Raji (cell line): ENCODE data around the gene TBRG4.

ENCODE experiments used
- POLR2A ChIP-seq: IDR thresholded peaks from 2 replicates; pipeline ENCODE4 v1.6.1; 2011; ENCODE audit warnings: low read depth, low read length, control low read depth; ENCODE audit not compliant: insufficient read depth

Gene TBRG4

DNA sequence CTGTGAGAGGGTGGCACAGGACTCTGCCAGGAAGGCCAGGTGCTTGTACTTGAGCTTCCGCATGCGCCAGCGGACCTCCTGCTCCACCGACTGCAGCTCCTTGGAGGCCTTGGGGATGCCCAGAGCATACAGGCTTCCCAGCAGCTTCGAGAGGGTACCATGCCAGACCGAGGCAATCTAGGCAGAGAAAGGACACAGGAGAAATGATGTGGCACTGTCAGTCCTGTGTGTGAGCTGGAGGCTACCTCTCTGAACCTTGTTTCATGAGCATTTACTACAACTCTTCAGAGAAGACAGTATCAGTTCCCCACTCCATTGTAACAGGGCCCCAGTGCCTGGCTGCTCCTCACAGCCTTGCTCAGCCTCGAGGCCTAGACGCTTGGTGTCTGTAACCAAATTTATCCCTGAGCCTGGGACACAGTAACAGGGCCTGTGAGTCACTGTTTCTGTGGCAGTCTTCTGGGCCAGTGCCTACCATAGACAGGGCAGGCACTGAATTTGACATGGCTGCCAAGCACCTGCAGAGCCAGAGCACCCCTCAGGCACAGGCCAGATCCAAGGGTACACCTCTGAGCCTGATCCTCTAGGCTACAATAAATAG is 5.8 kb downstream of the TBRG4 start:
- no peak for TF ChIP-seq POLR2A

DNA sequence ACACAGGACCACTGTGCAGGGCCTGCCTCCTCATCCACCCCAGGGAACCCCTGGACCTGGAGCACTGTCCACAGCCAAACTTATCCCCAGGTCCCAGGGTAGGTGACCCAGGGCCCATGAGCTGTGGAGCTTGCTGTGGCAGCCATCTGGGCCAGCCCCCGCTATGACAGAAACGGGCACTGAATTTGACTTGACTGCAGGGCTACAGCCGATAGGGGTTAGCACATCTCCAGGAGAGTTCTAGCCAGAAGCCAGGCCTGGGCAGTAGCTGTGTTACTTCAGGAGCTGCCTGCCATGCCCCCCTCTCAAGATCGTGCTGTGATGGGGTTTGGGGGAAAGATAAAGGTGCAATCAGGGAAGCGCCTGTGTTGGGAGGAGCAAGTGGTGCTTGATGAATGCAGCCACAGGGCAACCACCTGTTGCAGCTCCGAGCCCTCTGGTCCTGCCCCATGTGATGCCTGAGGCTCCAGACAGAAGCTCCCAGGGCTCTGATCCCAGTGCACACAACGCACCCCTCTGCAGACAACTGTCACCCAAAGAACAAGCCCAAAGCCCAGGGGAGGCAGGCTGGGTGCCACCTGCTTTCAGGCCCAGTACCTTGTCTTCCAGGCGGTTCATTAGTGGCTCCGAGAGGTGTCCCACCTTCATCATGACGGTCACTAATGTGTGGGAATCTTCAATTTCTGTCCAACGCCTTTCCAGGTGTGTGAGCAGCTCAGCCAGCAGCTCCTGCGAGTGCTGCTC is 6.5 kb downstream of the TBRG4 start:
- no peak for TF ChIP-seq POLR2A

DNA sequence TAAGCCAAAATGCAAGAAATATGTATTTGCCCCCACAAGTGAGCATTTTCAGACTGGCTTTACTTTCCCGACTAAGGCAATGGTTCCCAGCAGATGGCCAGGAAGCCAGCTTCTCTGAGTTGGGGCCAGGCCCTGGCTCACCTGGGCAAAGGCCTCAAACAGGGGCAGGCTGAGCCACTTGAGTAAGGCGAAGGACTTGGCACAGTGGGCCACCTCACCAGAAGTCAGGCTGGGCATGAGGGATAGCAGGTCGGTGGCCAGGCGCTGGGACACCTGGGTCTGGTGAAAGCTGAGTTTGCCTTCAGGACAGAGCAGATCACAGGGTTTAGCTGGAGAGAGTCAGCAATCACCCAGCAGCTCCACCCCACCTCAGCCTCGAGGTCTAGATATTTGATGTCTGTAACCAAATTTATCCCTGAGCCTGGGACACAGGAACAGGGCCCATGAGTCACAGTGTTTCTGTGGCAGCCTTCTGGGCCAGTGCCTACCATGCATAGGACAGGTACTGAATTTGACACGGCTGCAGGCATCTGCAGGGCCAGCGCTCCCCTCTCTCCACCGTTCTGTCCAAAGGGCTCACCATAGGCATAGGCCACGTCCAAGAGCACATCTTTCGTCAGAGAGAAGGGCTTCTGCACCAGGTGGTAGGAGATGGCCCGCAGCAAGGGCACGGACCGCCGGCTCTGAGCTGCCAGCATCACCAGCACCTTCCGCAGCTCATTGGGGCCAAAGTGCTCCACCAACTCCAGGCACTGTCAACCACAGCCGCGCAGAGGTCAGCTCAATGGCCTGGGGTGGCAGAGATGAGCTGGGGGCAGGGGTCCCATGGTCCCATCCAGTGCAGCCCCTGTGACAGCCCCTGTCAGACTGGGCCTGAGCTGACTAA is 7.3 kb downstream of the TBRG4 start:
- no peak for TF ChIP-seq POLR2A

DNA sequence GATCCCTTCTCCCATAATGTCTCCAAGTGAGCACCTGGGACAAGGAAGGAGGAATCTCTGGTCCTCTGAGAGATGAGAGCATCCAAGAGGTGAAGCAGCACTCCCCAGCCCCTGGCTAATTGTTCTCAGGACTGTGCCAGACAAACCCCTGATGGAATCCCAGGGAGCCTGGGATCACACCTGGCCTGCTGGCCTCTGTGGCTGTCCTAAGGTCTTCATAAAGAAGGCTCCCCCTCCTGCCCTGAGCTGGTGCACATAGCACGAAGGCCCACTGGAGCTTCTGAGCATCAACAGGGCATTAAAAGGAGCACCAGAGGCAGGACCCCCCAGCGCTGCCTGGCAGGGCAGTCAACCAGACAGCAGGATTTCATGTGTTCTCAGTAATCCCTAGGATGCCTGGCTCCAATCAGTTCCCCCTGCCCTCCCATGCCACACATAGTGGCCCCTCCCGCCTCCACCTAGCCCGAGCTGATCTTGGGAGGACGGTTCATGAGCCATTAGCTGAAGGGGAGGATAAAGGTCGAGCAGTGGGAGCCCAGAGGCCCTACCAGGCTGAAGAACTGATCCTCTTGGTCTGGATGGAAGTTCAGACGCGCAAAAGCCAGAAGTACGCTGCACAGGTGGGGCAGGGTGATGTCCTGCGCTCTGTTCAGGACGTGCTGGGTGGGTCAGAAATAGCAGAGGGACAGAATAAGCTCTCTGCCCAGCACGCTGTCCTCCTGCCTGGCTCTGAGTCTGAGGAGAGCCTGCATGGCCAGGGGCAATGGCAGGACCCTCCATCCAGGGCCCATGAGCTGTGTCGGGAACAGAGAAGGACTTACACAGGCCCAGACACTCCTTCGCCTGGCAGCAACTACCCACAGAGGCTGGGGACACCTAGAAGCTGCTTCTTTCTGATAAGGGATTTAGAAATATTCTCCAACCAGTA is 8.4 kb downstream of the TBRG4 start:
- TF ChIP-seq POLR2A, result no peak

DNA sequence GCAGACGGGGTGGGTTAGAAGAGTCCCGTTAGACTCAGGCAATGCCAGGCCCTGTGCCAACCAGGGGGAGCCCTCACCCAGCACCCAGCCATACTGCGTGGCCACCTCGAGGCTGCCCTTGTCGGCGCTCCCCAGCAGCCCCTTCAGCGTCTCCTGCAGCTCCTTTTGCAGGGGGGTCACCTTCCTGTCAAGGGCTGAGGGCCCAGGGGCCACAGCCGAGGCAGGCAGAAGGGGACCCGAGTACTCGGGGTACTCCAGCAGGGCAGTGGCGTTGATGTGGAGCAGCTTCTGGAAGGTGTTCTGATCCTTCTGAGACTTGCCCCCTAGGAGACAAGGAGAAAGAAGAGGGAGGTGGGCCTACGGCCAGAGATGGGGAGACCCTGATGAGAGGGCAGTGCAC is 9.7 kb downstream of the TBRG4 start:
- TF ChIP-seq POLR2A, result no peak

DNA sequence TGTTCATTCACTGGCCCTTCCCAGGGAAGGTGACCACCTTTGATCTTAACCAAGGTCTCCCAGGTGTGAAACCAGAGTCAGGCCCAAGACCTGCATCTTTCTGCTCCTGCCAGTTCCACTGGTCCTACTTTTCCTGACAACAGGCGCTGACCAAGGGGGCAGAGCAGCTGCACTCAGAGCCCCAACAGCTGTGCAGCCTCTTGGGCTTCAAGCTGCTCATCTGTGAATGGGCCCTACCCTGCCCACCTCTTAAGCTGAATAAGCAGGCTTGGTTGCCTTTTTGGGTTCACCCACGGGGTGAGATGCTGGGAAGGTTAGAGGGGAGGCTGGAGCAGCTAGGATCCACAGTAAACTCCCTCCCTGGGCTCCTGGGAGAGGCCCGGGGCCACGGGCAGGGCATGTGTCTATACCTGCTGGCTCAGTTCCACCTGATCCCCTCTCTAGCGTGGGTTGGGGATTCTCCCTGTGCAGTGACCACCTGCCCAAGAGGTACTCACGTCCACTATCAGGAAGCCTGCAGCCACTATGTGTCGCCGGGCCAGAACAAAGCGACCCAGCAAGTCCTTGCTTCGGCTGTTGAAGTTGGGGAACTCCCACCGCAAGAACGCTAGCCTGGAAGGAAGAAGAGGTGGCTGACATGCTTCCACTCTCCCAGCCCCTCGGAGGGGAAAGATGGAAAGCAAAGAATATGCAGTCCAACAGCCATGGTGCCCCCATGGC is 10.6 kb downstream of the TBRG4 start:
- no peak for TF ChIP-seq POLR2A

DNA sequence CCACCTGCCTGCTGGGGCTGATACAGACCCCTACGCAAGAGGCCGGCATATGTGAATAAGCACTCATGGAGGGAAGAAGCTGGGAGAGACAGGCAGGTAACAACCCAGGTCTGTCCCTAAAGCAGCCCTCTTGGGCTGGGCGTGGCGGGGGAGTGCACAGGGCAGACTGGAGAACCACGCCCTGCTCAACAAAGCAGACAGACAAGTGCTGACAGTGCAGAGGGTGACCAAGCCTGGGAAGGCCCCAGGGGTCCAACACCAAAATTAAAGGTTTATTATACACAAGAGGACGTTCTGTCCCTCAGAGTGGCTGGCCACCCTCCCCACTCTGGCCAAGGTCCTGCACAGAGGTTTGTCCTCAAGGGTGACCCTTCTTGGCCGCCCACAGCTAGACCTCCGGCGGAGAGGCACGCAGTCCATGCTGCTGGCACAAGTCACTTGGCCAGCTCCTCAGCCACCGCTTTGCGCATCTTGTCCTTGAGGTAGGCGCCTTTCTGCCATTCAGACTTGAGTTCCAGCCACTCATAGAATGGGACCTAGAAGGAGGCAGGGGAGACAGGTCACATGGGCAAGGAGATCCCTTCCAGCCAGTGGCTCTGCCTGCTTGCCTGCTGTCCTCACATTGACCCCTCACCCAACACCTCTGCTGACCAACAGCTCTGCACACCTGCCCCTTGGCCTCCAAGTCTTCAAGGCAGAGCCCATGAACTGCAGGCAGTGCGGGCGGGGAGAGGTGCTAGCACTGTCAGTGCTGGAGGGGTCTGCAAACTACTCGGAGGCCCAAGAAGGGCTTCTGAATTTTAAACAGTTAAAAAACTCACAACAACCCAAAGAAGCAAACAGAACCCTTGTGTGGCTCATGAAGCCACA is 11.4 kb downstream of the TBRG4 start:
- no peak for TF ChIP-seq POLR2A

DNA sequence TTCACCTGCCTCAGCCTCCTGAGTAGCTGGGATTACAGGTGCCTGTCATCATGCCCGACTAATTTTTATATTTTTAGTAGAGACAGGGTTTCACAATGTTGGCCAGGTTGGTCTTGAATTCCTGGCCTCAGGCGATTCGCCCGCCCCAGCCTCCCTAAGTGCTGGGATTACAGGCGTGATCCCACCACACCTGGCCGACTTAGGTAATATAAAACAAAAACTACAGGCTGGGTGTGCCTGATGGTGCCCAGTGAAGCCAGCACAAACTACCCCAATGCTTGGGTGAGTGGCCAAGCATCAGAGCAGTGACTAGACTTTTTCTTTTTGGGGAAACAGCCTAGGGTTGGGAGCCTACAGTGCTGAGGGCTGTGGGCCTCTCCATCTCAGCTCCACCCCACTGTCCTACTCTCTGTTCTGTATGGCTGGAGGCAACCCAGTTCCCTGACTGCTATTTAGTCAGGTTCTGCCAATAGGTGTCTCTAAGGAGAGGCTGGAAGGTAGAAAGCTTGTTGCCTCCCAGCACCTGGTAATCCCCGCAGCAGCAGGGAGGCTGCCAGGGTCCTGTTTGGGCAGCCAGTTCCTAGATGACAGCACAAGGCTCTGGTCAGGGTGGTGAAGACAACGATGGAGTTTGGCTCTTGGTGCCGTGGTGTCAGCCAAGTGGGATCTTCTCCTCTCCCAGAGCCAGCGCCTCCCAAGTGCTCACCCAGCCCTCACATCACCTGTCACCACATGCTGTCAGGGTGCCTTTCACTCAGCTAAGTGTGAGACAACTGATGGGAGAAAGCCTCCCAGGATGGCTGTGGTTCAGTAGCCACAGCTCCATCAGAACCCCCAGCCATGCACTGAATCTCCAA is 12.3 kb downstream of the TBRG4 start:
- TF ChIP-seq POLR2A, result no peak

DNA sequence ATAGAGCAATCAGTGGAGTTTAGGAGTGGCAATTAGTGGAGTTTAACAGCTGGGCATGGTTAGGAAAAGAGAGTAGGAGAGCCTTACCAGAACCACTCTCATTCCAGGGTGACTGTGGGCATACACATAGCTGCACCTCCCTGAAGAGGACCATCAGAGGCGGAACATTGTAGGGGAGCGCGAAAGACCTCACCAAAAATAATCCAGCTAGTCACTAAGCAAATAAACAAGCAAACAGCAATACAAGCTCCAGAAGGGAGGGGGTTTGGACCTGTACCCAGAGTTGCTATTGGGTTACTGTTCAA is 18.6 kb downstream of the TBRG4 start:
- TF ChIP-seq POLR2A, result no peak

DNA sequence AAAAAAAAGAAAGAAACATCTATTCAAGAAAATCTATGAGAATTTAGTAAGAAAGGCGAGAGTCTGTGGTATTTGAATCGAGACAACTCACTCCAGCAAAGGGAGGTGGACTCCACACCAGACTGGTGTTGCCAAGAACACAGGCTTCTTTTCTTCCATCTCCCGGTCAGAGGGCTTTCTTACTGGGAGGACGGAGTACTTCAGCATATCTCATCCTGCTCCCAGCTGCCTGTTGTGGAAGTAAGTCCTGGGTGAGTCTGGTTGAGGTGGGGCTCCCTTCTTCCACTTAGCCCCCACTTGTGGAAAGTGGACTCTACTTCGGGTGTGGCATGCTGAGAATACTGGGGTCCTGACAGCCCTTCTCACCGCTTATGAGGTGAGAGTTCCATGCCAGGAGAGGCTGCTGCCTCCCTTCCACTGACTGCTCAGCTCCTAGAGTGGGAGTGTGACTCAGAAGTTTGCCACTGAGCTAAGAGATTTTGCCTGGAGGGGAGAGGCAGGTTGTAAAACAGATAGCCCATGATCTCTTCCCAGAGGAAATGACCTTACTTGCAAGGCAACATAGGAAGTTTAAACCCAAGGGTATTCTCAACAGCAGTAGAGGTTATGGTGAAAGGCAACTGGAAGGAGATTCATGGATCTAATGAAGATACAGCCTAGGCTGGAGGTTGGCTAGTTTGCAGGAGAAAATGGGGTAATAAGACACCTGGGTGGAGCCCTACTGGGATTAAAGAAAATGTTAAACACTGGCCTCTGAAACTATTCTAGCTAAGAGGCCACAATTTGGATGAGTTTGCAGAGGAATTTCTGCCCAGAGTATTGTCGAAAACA is 19.2 kb downstream of the TBRG4 start:
- TF ChIP-seq POLR2A, result no peak

DNA sequence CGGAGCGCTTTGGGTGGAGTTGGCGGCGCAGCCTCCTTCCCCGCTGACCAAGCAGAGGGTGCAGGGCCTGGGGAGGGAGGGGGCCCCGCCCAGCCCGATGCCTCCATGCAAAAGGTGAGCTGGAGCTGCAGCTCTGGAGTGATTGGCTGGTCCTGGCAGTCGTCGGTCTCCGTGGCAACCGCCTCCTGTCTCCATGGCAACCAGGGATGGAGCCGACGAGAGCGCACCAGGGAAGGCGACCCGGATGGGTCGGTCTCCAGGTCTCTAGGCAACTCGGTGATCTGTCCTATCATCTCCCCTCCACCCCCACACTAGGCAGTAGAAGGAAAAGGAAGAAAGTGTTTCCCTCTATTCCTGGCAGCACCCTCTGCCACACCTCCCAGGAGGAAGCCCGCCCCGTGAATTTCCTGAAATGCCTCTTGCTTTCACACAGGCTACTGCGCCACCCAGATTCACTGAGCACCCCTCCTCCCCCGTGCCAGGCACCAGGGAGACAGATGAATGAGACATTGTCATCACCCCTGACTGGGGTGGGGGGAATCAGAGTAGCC is 22.1 kb downstream of the TBRG4 start:
- no peak for TF ChIP-seq POLR2A

DNA sequence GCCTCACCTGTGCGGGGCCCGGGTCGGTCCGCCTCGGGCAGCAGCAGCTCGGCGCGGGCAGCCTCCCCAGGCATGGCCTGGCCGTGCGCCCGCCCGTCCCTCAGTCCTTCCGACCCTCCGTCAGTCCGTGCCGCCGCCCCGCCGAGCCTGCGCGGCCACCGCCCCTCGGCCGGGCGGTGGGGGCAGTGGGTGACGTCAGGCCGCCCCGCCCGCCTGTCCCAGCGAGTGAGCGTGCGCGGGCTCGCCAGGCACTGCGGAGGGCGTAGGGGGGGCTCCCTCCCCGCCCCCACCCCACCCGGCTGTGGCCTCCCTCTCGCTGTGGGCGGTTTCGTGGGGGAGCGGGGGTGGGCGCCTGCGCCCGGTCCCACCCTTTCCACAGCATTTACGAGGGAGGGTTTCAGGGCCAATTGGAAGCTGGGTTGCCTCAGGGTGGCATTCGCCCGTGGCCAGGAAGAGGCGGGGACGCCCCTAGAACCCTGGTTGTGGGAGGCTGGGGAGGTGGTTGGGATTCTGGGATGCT is 22.6 kb downstream of the TBRG4 start, which contains the start of gene NACAD:
TSS of gene NACAD (minus strand) at position 149 of the 520 bp plus-strand sequence. CDS start at position 74, 75 bp downstream.
- TF ChIP-seq POLR2A, result no peak
